GM18507 (cell line): ENCODE data around the gene PKP4.

ENCODE experiments used
- DNase-seq: peaks from one replicate; pipeline ENCODE4 v3.0.0; 2011; ENCODE audit warnings: low read depth; ENCODE audit not compliant: insufficient read length; ENCODE audit errors: extremely low spot score
- FAIRE-seq: peaks from 2 replicates; lab custom pipeline; 2011; peaks lifted over from hg19 to GRCh38; lab: Jason Lieb, UNC

The PKP4 gene

DNA sequence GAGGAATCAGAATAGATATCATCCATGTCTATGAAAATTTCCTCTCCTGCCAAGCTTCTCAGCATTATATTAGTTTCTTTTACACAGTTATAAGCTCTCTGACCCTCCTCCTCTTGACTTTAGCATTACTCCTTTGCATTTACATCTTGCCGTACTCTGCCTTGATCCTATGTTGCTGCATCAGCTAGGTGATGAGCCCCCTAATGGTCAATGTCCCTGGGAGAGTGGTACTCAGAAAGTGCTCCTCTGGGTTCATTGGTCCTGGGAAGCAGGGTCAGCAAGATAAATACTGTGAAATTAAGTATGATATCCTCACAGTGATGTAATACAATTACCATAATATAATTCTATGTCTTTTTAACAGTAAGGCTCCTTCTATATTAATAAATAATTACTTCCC is 74.1 kb downstream of the PKP4 start:
- no peak for FAIRE-seq
- DNase-seq: no peak

DNA sequence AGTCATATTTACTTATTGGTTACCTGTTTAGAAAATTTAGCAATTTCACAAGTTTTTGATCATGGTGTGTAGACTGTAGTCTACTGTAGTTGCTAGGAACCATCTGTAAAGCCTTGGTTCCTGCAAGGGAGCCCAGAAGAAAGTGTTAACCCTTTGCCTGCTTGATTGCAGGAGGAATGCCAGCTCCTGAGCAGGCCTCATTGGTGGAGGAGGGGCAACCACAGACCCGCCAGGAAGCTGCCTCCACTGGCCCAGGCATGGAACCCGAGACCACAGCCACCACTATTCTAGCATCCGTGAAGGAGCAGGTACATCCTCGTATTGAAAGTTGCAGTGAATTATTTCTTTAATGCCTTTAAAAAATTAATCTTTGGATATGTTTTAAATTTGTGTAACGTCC is 76.3 kb downstream of the PKP4 start:
- no peak for DNase-seq
- FAIRE-seq: no peak

DNA sequence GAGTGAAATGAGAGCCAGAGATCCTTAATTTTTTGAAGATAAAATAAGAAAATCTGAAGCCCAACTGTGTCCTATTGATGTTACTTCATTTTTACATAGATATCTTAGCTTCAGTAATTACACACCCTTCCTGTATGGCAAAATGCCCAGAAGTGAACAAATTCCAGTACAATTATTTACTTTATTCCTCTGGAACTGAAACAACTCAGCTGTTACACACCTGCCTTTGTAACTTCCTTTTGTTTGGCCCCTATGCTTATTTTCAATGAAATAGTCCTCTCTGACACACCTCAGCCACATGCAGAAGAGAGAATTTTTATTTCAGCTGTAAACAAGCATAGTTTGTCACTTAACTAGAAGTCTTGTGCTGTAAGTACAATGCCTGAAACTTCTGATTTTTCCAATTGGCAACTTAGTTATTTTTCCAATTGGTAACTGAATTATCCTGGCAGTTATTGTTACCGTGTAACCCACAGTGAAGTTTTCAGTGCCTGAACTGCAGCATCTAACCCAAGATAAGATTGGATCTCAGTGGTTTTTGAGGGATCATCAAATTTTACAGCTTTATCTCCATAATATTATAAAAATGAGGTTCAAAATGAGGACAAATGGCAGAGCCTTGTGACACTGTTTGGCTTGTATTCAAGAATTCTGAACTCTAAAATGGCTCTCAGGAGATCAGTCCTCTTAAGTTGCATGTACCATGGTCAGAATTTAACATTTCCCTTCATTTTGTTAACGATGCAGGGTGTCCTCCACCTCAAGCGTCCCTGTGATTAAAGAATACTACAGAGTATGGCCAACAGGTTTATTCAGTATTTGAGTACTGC is 82.6 kb downstream of the PKP4 start:
- DNase-seq: no peak
- no peak for FAIRE-seq

DNA sequence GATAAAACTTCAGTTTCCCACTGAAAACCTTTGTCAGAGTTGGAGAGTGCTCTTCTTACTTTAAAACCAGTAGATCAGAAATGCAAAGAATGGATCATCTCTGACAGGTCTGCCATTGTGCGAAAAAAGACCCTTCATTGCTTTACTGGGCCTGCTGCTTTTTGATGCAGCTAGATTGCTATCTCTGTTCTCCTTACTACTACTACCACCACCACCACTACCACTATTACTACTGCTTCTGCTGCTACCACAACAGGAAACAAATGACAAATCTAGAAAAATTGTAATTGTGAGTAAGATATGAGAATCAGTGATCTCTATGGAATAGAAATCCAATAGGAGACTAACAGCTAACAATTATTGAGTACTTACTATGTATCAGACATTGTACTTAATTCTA is 85.8 kb downstream of the PKP4 start:
- DNase-seq: no peak
- FAIRE-seq: no peak

DNA sequence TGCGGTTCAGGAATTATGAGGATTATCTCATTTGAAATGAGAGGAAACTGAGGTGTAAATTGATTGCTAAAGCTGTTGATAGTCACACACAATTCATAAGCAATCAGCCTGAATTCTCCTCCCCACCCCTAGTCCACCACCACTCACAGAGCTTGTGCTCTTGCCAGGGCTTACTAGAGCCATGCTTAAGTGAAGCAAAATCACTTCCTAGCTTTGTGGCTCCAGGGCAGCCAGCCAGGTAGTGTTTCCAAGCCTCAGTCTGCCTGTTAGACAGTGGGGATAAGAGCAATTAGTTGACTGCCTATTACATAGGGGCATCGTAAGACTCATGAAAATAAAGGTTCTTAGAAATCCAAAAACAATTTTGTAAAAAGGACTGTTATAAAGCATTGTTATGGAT is 87.2 kb downstream of the PKP4 start:
- no peak for DNase-seq
- no peak for FAIRE-seq

DNA sequence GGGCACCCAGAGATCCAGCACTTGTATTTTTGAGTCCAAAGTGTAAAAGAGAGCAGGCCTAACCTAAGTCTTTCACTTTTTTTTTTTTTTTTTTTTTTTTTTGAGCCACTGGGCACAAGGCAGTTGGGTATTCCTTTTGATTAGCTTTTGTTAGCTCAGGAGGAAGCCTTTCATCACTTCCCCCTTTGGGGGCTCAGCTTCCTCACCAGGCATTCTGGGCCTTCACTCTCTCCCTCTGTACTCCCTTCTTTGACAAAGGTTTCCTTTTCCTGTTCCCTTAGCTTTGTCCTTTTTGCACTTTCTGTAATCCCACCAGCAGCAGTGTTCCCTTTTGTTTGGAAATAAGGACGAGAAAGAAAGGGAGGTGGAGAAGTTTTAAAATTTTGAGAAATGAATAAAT is 88.2 kb downstream of the PKP4 start:
- DNase-seq: no peak
- no peak for FAIRE-seq

DNA sequence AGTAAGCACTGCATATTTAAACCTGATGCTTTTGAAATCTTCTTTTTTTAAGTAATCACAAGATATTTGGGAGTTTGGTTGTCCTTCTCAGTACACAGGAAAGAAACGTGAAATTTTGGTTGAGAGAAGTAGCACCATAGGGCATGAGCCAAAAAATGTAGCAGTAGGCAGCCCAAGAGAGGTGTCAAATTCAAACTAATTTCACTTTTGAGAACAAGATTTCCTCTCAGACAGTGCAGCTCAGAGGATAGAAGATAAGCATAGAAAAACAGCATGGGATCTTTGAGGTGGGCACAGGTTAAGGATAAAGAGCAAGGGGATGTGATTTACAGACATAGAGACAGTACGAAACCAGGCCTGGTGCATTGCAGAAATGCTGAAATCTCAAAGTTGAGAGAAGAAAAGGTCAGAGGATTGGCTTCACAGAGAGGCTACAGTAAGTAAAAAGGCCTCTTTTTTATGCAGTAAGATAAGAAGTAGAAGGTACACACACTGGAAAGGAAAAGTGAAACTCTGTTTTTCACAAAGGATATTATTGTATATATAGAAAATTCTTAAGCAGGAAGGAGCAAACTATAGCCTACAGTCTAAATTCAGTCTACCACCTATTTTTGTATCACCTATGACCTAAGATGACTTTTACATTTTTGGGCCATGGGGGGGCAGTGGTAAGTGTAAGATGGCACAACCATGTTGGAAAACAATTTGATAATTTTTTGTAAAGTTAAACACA is 89.8 kb downstream of the PKP4 start:
- DNase-seq (no peak), FAIRE-seq (no peak)

DNA sequence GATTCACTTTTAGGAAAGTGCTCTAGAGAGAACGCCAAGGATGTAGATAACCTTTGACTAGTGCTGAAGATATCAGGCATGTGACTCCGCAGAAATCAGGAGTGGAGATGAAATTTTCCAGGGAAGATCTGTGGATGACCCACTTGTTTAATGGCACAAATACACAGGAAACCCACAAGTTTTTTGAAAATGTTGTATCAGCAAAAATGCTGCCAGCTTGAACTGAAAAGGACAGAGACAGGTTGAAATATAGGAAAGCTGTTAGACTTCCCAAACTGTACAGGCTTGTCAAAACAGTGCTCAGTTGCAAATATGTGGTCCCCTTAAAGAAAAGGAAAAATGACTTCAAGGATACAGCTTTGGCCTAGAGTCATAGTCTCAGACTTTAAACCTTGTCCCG is 96.5 kb downstream of the PKP4 start:
- no peak for FAIRE-seq

DNA sequence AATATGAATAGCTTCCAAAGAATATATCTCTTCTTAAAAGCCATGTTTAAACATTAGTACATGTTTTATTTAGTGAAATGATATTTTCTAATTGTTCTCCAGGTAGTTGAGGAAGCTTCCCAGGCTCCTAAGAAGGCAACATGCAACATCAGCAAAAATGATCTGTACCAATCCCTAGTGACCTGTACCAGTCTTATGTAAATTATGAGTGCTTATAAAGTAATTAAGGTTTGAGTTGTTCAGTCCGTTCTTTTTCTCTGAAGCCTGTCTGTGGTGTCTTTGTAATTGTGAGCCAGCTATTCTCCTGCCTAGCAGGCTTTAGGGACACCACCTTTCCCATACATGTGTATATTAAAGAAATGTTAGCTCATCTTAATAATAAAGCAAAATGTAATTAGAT is 98.2 kb downstream of the PKP4 start:
- FAIRE-seq (no peak), DNase-seq (no peak)

More for the DNA sequence above, 96.5 kb downstream of the PKP4 start:
- no peak for DNase-seq

DNA sequence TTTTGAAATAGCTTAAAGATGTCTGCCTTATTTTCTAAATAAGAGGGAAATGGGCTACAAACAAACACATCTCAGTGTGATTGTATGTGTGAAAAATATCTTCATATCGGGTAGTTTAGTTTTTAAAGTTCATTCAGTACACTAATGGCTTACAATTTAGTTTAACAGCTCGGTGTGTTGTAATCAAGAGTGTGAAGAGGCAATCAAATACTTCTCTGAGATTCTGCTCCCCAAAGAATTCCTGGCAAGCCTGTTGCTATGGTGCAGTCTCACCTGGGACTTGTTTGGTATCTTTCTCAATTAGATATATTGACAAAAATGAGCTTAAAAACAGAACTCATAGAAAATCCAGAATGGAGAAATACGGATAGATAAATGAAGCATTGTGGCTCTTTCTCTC is 99.4 kb downstream of the PKP4 start:
- no peak for FAIRE-seq
- no peak for DNase-seq

DNA sequence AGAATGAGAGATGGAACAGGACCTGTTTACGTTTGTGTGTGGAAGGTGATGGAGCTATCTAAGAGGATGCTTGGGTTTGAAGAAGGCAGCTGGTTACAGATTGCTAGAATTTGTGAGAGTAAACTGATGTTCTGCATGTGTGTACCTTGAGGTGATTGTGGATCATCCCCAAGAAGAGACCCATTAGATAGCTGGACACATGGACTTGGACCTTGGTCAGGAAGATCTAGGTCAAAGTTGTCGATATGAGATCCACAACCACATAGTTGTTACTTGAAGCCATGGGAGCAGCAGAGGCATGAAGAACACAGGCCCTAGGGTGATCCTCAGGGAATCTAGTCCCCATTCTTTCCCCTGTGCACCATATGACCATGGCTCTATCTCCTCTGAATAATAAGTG is 101.0 kb downstream of the PKP4 start:
- DNase-seq (no peak), FAIRE-seq (no peak)

DNA sequence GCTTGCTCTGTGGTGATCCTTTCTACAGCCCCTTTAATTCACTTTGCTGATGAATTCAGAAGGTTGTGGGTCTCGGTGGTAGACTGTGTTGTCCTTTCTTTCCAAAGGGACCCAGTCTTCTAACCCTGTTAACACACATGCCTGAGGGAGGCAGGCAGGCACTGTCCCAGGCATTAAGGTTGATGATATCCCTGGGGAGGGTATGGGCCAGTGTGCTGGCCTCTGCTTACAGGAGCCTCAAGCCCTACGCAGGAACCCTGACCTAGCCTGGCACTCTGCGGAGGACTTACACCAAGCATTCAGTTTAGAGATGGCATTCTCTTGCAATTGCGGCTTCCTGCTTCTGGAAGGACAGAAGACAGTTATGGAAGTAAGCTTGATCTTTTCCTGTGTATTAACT is 102.5 kb downstream of the PKP4 start:
- FAIRE-seq (no peak), DNase-seq (no peak)

DNA sequence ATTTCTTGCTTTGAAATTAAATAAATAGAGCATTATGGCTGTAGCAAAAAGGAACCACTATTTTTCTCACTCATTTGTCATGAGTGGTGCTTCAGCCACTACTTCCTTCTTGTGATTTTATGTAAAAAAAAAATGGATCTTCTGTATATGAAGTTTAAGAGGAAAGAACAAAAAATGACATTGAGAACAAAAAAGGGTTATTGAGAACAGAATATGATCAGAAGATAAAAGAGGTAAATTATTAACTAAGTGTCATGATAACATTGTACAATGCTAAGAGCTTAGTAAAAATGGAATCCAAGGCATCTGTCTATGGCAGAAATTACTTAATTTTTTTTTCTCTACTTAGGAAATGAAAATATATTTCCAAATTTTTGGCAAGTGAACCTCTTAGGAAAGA is 103.5 kb downstream of the PKP4 start:
- DNase-seq: no peak
- FAIRE-seq: no peak

DNA sequence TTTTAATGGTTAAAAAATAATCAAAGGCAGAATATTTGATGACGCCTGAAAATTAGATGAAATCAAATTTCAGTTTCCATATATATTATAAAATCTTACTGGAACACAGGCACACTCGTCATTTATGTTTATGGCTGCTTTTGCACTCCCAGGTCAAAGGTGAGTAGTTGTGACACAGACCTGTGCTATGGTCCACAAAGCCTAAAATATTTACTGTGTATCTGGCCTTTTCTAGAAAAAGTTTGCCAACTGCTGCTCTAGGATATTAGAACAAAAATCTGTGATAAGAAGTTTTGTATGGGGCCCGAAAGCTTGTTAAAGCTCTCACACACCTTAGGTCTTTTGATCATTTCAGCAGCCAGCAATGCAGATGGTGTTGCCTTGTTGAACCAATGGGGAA is 104.3 kb downstream of the PKP4 start:
- DNase-seq (no peak), FAIRE-seq (no peak)

DNA sequence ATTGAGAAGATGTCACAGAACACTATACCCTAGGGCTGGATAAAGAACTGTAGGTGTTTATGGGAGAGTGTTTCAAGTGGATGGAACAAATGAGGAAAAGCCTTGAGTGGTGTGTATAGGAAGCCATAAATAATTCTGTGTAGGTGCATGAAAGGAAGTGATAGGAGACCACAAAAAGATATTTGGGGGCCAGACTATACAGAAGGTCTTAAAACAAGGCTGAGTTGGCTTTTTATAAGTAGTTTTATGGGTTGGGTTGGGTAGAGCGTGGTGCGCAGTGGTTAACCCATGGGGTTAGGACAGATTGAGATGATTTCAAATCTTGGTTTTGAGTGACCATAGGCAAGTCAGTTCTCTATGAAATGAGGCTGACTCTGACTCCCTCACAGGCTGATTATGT is 110.5 kb downstream of the PKP4 start:
- DNase-seq (no peak), FAIRE-seq (no peak)

DNA sequence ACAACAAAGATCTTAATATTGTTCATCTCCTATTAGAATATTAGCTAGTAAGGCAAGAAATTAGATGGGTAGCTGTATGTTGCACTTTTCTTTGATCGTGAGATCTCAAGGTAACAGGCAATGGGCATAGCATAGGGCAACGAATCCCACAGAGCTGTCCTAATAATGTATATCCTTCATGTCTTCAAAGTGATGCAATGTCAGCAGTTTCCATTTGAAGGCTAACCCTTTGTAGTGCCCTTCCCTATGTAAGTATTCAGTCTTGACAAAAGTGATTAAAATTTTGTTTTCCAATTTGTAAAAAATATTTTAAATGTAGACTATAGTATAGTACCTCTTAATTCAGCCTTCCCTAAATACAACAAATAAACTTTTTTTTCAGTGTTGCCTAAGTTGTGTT is 112.5 kb downstream of the PKP4 start:
- FAIRE-seq (no peak), DNase-seq (no peak)

DNA sequence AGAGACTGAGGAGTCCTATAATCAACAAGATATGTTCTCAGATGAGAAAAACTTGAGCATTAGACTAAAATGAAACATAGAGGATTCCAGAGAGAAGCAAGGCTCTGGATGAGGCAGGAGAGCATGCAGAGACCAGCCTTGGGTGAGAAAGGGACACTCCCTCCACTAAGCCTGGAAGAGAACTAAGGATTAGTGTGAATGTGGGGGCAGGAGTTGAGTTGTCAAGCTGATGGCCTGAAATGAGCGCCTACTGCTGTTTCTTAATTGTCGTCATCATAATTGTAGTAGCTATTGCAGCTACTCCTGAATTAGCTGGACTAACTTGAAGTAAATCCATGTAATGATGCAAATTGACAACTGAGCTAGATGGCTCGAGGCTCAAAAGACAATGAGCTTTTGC is 114.1 kb downstream of the PKP4 start:
- DNase-seq: no peak
- no peak for FAIRE-seq

DNA sequence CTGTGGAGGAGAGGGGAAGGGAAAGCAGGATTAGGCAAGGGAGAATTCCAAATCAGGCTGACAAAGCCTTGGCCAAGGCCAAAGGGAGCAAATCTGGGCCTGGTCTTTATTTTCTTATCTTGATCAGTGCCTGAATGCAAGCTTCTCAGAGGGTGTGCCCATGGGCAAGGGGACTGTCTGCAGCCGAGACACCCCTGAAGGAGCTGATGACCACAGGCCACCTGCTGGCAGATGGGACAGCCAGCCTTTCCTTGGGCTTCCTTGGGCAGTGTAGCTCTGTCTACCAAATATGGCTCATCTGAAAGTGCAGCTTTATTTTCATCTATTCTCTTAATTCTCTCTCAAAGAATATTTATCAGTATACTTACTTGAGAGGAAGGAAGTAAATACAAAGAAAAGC is 117.0 kb downstream of the PKP4 start:
- FAIRE-seq (no peak), DNase-seq (no peak)

DNA sequence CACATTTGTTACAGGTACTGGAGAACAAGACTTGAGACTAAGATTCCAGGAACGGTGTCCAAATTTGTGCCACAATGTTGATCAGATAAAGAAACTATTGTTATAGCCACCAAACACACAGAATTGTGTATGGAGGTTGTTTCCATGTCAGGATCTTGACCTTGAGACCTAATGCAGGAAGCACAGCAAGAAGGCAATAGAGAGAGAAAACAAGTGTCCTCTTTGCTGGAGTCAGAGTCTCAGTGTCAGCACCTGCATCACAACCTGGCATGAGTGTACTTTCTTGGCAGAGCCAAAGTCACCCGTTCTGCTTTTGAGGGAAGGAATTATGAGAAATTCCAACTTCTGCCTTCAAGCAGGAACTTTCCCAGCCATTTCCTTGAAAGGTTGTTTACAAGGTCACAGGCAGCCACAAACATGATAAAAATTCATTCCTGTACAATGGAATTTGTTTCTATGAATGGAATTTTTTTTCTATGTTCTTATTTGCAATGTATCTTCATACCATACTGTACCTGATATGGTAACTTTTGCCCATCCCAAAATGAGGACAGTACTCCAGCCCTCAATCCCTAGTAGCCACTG is 118.4 kb downstream of the PKP4 start:
- no peak for FAIRE-seq

DNA sequence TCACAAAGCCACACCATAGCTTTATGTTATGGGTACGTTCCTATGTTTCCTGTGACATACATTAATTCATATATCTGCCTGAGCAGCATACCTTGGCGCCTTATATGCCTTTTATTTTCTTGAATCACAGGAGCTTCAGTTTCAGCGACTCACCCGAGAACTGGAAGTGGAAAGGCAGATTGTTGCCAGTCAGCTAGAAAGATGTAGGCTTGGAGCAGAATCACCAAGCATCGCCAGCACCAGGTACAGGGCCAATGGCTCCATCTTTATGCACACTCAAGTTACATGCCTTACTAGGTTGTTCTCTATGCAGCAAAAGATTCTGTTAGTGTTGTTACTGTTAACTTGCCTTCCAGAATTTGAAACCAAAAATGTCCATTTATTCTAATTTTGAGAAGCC is 120.4 kb downstream of the PKP4 start:
- no peak for DNase-seq
- no peak for FAIRE-seq

More for the DNA sequence above, 118.4 kb downstream of the PKP4 start:
- DNase-seq: no peak
